Lower leg skin (tissue), 3 donors: ENCODE data around the gene KRT7.

Experiments used
- CTCF ChIP-seq, 3 donors: fragments of 450-650 bp; IDR thresholded peaks; one replicate each; pipeline ENCODE4 v1.5.1; 2016; ENCODE audit warnings: antibody characterized with exemption in 3 of 3, mild to moderate bottlenecking in 3 of 3, moderate library complexity in 2 of 3
- POLR2A ChIP-seq, 2 donors: fragments of 450-650 bp; IDR thresholded peaks; one replicate each; pipeline ENCODE4 v1.6.1; 2016 to 2017; ENCODE audit warnings: antibody characterized with exemption in 2 of 2, mild to moderate bottlenecking in 1 of 2, moderate library complexity in 1 of 2

GRCh38 chr12:52204095-52204930, 28.7 kb upstream of the KRT7 start:
- TF ChIP-seq CTCF (IDR thresholded peaks at IDR 0.05): no peak
- TF ChIP-seq POLR2A (IDR thresholded peaks at IDR 0.05): no peak
